Testis (tissue), 3 donors: Measurements from ENCODE around the gene PTBP3. TPM values are rescaled to one million over a fixed set of nuclear protein-coding genes. Genes with fewer than 3 reads are reported as not detected.

ENCODE experiments used
- DNase-seq: peaks from one replicate; pipeline ENCODE4 v3.0.0-alpha.2; 2019
- H3K27ac ChIP-seq, 2 donors: fragments of 200-600 bp; sonication (generic); one replicate each; pipeline ENCODE4 v1.5.1; 2019
- H3K27me3 ChIP-seq: fragments of 200-600 bp; sonication (generic); one replicate; pipeline ENCODE4 v1.5.1; 2019
- H3K36me3 ChIP-seq: fragments of 200-600 bp; sonication (generic); one replicate; pipeline ENCODE4 v1.5.1; 2017; ENCODE audit warnings: low read depth; ENCODE audit errors: missing control alignments
- H3K4me1 ChIP-seq: fragments of 200-600 bp; sonication (generic); one replicate; pipeline ENCODE4 v1.5.1; 2019
- H3K4me3 ChIP-seq, 2 donors: fragments of 200-600 bp; sonication (generic); one replicate each; pipeline ENCODE4 v1.5.1; 2017 to 2019
- H3K9me3 ChIP-seq: fragments of 200-600 bp; sonication (generic); one replicate; pipeline ENCODE4 v1.5.1; 2017
- CTCF ChIP-seq, 3 experiments: fragments of 450-650 bp in 2 of 3; fragments of 200-600 bp in 1 of 3; sonication (generic) in 1 of 3; IDR thresholded peaks; one replicate each; pipeline ENCODE4 v1.5.1; 2016 to 2019; ENCODE audit warnings: antibody characterized with exemption in 3 of 3, mild to moderate bottlenecking in 2 of 3, moderate library complexity in 1 of 3
- POLR2A ChIP-seq: fragments of 450-650 bp; IDR thresholded peaks from one replicate; pipeline ENCODE4 v1.6.1; 2017; ENCODE audit warnings: antibody characterized with exemption, mild to moderate bottlenecking, moderate library complexity
- WGBS, 2 donors: methylation state at CpG; one replicate each; pipeline ENCODE4 v1.1.5; 2018; 5-methylcytosine and 5-hydroxymethylcytosine counted together
- intact Hi-C: fragments of 100-400 bp; cut with DNase I; formaldehyde crosslinking; loops from one replicate; pipeline ENCODE4 v1.15.1; 2023; ENCODE audit warnings: low total_unique reads
- polyA plus RNA-seq: library from polyadenylated mRNA; stranded (reverse); fragments of 350-450 nt; fragmentation: Illumina TruSeq; extraction: RNeasy Lipid Tissue Mini Kit (QIAGEN cat#74804); gene quantifications from one replicate; pipeline ENCODE4 v1.2.3, GENCODE V29; 2014; ENCODE audit warnings: low read depth, low replicate concordance; ENCODE audit not compliant: insufficient read depth
- total RNA-seq, 2 donors: library from RNA; depleted of rRNA; stranded (reverse); fragments of >200 nt; gene quantifications; one replicate each; pipeline ENCODE4 v1.2.3, GENCODE V29; 2016

Gene PTBP3
- total and polyA plus RNA-seq, 3 donors from 2014 or later: 44.1 to 199 (median 172) TPM

DNA sequence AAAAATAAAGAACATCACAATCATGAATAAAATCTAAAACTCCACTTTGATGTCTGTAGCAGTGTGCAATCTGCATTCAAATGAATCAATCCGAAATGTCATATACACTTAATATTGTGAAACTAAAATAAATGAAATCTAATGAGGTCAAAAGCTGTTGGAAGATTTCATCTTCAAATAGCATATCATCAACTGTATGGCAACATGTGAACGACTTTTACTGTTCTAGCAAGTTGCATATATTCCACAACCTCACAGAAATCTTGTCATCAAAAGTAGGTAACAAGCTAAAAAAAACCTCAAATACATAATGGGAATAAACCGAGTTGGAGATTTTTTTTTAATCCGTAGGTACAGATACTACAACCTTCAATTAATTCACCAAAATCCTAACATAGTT is 1.2 kb downstream of the PTBP3 start:
- peak overlapping the region; percentile 99 to 100 for H3K27ac ChIP-seq
- TF ChIP-seq CTCF (IDR thresholded peaks at IDR 0.05) (no peak), POLR2A (no peak)
- H3K27me3 ChIP-seq: no peaks in the 10 kb centered on the region
- peaks cover 8% of the 10 kb centered on the region for H3K4me1 ChIP-seq
- WGBS, 2 donors: 14% methylated on average over 4 of the region's 4 CpGs
- peak overlapping the region; percentile 95 to 100 for H3K4me3 ChIP-seq
- DNase-seq: no peak
- intact Hi-C loops: loop anchor here (10.0 kb wide), 1 partner anchor 237 kb away; no protein-coding TSS in a partner anchor
- H3K9me3 ChIP-seq: no peaks in the 10 kb centered on the region
- H3K36me3 ChIP-seq: no peaks in the 10 kb centered on the region

DNA sequence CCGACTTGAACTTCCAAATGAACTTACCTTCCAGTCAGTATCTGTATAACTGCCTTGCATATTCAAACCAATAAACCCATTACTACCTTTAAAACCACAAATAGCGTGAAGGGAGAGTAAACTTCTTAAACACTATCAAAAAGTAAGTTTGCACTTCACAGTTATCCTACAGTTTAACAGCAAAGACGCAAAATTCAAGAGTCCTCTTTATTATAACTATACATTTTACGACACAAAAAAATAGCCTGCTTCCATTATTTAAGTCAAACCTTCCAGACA is 1.8 kb downstream of the PTBP3 start:
- 36 to 47% methylated on average over 4 of the region's 4 CpGs for WGBS, 2 donors
- no peak for TF ChIP-seq POLR2A
- no peak for TF ChIP-seq CTCF (IDR thresholded peaks at IDR 0.05)

DNA sequence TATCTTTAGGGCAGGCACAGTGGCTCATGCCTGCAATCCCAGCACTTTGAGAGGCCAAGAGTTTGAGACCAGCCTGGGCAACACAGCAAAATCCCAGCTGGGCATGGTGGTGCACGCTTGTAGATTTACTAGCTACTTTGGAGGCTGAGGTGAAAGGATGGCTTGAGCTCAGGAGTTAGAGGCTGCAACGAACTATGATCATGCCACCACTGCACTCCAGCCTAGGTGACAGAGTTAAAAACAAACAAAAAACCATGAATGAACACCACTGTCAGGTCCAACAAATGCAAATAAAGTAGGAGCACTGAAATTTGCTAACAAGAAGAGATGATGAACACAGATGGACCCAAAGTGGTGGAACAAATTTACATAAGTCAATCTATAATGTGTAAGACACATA is 4.9 kb downstream of the PTBP3 start:
- no peak for TF ChIP-seq POLR2A
- TF ChIP-seq CTCF (IDR thresholded peaks at IDR 0.05): no peak

More for the DNA sequence above, 1.8 kb downstream of the PTBP3 start:
- H3K27me3 ChIP-seq: no peaks in the 10 kb centered on the region
- H3K36me3 ChIP-seq: no peaks in the 10 kb centered on the region
- intact Hi-C loops: loop anchor here (10.0 kb wide), 1 partner anchor 237 kb away; no protein-coding TSS in a partner anchor
- H3K9me3 ChIP-seq: no peaks in the 10 kb centered on the region
- DNase-seq: no peak
- H3K4me3 ChIP-seq: peak overlapping the region; percentile 95 to 100
- H3K4me1 ChIP-seq: peaks cover 8% of the 10 kb centered on the region
- H3K27ac ChIP-seq: peak overlapping the region in 1 of 2 donors; percentile 100

DNA sequence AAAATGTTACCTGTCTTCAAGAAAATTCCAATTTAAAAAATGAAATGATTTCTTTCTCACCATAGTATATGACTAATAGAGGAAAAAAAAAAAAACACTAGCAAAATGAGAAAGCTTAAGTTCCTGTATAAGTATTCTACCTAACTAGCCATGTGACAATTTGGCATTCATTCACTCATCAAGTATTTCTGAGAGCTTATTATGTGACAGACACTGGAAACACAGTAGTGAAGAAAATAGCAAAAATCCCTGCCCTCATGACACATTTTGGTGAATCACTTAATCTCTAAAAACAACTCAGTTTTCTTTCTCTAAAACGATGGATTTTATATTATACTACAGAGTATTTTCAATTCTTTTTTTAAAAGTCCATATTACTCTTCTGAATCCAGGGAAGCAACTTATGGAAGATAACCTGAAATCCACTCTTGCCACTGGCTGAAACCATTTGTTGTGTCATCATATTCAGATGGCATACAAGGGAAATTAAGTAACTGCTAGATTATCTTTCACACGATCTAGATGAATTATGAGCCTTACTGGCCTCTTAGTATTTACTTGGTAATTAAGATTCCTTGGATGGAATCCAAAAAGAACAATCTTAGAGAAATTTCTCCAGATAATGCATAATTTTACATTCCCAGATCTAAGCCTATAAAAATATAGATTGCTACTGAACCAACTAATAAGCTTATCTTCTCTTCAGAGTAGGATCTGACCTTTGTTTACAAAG is 5.5 kb downstream of the PTBP3 start:
- Histone ChIP-seq H3K27ac (no peak overlapping the region), H3K9me3 (no peaks in the 10 kb centered on the region), H3K27me3 (no peaks in the 10 kb centered on the region), H3K4me1 (peaks cover 4% of the 10 kb centered on the region), H3K4me3 (no peak overlapping the region), H3K36me3 (no peaks in the 10 kb centered on the region)
- WGBS, 2 donors: 51 to 55% methylated on average over 2 of the region's 2 CpGs
- TF ChIP-seq CTCF (IDR thresholded peaks at IDR 0.05) (no peak), POLR2A (no peak)
- intact Hi-C loops: no loop called here
- no peak for DNase-seq

More for the DNA sequence above, 4.9 kb downstream of the PTBP3 start:
- no peaks in the 10 kb centered on the region for H3K9me3 ChIP-seq
- H3K4me1 ChIP-seq: peaks cover 4% of the 10 kb centered on the region
- H3K36me3 ChIP-seq: no peaks in the 10 kb centered on the region
- intact Hi-C loops: no loop called here
- no peak overlapping the region for H3K27ac ChIP-seq
- DNase-seq: no peak
- H3K4me3 ChIP-seq: no peak overlapping the region
- WGBS, 2 donors: 81 to 87% methylated on average over 2 of the region's 2 CpGs
- no peaks in the 10 kb centered on the region for H3K27me3 ChIP-seq

- H3K4me3 ChIP-seq: no peak overlapping the region
- peaks cover 4% of the 10 kb centered on the region for H3K4me1 ChIP-seq
- DNase-seq: no peak
- no peak for TF ChIP-seq POLR2A
- TF ChIP-seq CTCF (IDR thresholded peaks at IDR 0.05): no peak
- no peaks in the 10 kb centered on the region for H3K36me3 ChIP-seq
- H3K9me3 ChIP-seq: no peaks in the 10 kb centered on the region
- intact Hi-C loops: no loop called here
- H3K27ac ChIP-seq: no peak overlapping the region
- no peaks in the 10 kb centered on the region for H3K27me3 ChIP-seq
- WGBS, 2 donors: 63 to 69% methylated on average over 3 of the region's 3 CpGs
These were observed 7.2 kb downstream of the PTBP3 start for GRCh38 chr9:112326194-112326593.
